ENCODE results near the gene VPS45.

GRCh38 chr1:150176593-150176992 lies 109.0 kb downstream of the VPS45 start:
- no peak for TF ChIP-seq EZH2 (IDR thresholded peaks at IDR 0.05)
- TF ChIP-seq POLR2AphosphoS5 (IDR thresholded peaks at IDR 0.05; ENCODE audit: borderline replicate concordance, low read depth, low read length), result no peak
- no peak for TF ChIP-seq FOXP2 (optimal IDR thresholded peaks at IDR 0.05; ENCODE audit: control extremely low read depth, extremely low read length, insufficient read depth)

Data from SK-N-MC (cell line).